Stomach (tissue), 9 donors: Measurements from ENCODE around the gene TMPRSS11B. TPM values are rescaled to one million over a fixed set of nuclear protein-coding genes. Genes with fewer than 3 reads are reported as not detected.
"Not testable (repeated sequence)": the region's sequence is repeated elsewhere in the genome, so short reads cannot be mapped to it uniquely, and the experiment has no call there.

Experiments
- DNase-seq, 2 donors: peaks; one replicate each; pipeline versions ENCODE4 v3.0.0 to v3.0.0-alpha.2; 2013 to 2019
- H3K27ac ChIP-seq, 5 donors: fragments of 200-600 bp in 4 of 5; sonication (generic) in 4 of 5; one replicate each; pipeline ENCODE4 v1.5.1; 2013 to 2019; ENCODE audit warnings: mild to moderate bottlenecking in 1 of 5, moderate library complexity in 1 of 5
- H3K27me3 ChIP-seq, 3 donors: fragments of 200-600 bp; sonication (generic); one replicate each; pipeline ENCODE4 v1.5.1; 2017 to 2019; ENCODE audit warnings: mixed run types in 1 of 3
- H3K36me3 ChIP-seq, 4 donors: fragments of 200-600 bp; sonication (generic); 1 replicate in 3 of 4; 2 replicates in 1 of 4; pipeline ENCODE4 v1.5.1; 2016 to 2019
- H3K4me1 ChIP-seq, 4 donors: fragments of 200-600 bp; sonication (generic); one replicate each; pipeline ENCODE4 v1.5.1; 2016 to 2019
- H3K4me3 ChIP-seq, 4 donors: fragments of 200-600 bp; sonication (generic) in 3 of 4; one replicate each; pipeline ENCODE4 v1.5.1; 2016 to 2019; ENCODE audit warnings: mild to moderate bottlenecking in 1 of 4
- H3K9me3 ChIP-seq, 4 donors: fragments of 200-600 bp; sonication (generic); one replicate each; pipeline ENCODE4 v1.5.1; 2016 to 2019
- EP300 ChIP-seq: sonication (generic); formaldehyde crosslinking; IDR thresholded peaks from one replicate; pipeline ENCODE4 v1.6.1; 2017; ENCODE audit warnings: antibody characterized with exemption
- POLR2A ChIP-seq, 4 donors: fragments of 450-650 bp; IDR thresholded peaks; one replicate each; pipeline ENCODE4 v1.6.1; 2016; ENCODE audit warnings: antibody characterized with exemption in 4 of 4, control low read depth in 2 of 4, mild to moderate bottlenecking in 1 of 4, moderate library complexity in 1 of 4
- POLR2AphosphoS5 ChIP-seq, 3 donors: sonication (generic); formaldehyde crosslinking; IDR thresholded peaks; one replicate each; pipeline ENCODE4 v1.6.1; 2016; ENCODE audit warnings: antibody characterized with exemption in 3 of 3
- WGBS, 5 donors: extraction: QIAGEN DNeasy Blood & Tissue Kit in 3 of 5; methylation state at CpG; one replicate each; pipeline versions ENCODE4 v1.1.5 to v1.1.7; 2013 to 2018; 5-methylcytosine and 5-hydroxymethylcytosine counted together
- intact Hi-C: fragments of 100-400 bp; cut with DNase I; formaldehyde crosslinking; loops from one replicate; pipeline ENCODE4 v1.15.1; 2023; ENCODE audit warnings: low total_unique reads
- polyA plus RNA-seq, 3 donors: library from polyadenylated mRNA; stranded (reverse); fragments of 200-250 nt; gene quantifications; one replicate each; pipeline ENCODE4 v1.2.3, GENCODE V29; 2013
- total RNA-seq, 5 donors: library from RNA; depleted of rRNA; stranded (reverse); fragments of >200 nt; gene quantifications; one replicate each; pipeline versions ENCODE4 v1.1.0 to v1.2.3, GENCODE V29; 2014 to 2016
- TF ChIP-seq, protein P1 (sequence below), 7 experiments: fragments of 450-650 bp in 4 of 7; fragments of 200-600 bp in 3 of 7; sonication (generic) in 3 of 7; IDR thresholded peaks; one replicate each; pipeline ENCODE4 v1.5.1; 2016 to 2019; ENCODE audit warnings: antibody characterized with exemption in 7 of 7, control low read depth in 2 of 7, mild to moderate bottlenecking in 1 of 7
- donor health status: healthy with polysubstance abuse.
- donor health status: Bipolar disorder and iron deficiency.
- donor health status: healthy.

Gene TMPRSS11B
- total and polyA plus RNA-seq, 8 donors: 1.5 to 80.3 TPM; not detected in 6

- 69 to 89% (median 76%) methylated on average over 3 of the region's 3 CpGs for WGBS, 5 donors
- H3K4me3 ChIP-seq: no peak overlapping the region
- H3K4me1 ChIP-seq: no peaks in the 10 kb centered on the region
- intact Hi-C loops: no loop called here
- no peak overlapping the region for H3K27ac ChIP-seq
- TF ChIP-seq POLR2AphosphoS5 (IDR thresholded peaks at IDR 0.05) (no peak), EP300 (no peak), POLR2A (IDR thresholded peaks at IDR 0.05) (no peak)
- TF ChIP-seq, protein P1, sequence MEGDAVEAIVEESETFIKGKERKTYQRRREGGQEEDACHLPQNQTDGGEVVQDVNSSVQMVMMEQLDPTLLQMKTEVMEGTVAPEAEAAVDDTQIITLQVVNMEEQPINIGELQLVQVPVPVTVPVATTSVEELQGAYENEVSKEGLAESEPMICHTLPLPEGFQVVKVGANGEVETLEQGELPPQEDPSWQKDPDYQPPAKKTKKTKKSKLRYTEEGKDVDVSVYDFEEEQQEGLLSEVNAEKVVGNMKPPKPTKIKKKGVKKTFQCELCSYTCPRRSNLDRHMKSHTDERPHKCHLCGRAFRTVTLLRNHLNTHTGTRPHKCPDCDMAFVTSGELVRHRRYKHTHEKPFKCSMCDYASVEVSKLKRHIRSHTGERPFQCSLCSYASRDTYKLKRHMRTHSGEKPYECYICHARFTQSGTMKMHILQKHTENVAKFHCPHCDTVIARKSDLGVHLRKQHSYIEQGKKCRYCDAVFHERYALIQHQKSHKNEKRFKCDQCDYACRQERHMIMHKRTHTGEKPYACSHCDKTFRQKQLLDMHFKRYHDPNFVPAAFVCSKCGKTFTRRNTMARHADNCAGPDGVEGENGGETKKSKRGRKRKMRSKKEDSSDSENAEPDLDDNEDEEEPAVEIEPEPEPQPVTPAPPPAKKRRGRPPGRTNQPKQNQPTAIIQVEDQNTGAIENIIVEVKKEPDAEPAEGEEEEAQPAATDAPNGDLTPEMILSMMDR (IDR thresholded peaks at IDR 0.05): no peak
- H3K36me3 ChIP-seq: no peaks in the 10 kb centered on the region
- no peak for DNase-seq
- H3K27me3 ChIP-seq: no peaks in the 10 kb centered on the region
- no peaks in the 10 kb centered on the region for H3K9me3 ChIP-seq
Measured at GRCh38 chr4:68283714-68284113, 38.2 kb upstream of the TMPRSS11B start.

DNA sequence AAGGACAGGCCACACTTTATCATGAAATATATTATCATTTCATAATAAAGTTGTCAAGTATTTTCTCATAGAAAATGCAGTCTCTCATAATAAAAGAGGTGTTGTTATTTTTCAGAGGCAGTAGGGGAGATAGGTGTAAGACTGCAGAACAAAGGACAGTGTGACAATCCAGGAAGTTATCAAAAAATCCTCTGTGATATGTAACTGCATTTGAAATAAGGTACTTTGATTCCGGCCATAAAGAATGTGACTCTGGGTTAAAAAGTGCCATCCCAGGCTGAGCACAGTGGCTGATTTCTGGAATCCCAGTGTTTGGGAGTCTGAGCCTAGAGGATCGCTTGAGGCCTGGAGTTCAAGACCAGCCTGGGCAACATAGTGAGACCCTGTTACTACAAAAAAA lies 37.6 kb upstream of the TMPRSS11B start:
- Histone ChIP-seq H3K4me1 (no peaks in the 10 kb centered on the region), H3K27ac (no peak overlapping the region), H3K4me3 (no peak overlapping the region), H3K9me3 (no peaks in the 10 kb centered on the region), H3K27me3 (no peaks in the 10 kb centered on the region), H3K36me3 (no peaks in the 10 kb centered on the region)
- TF ChIP-seq, protein P1 (IDR thresholded peaks at IDR 0.05): no peak
- no peak for TF ChIP-seq EP300
- no peak for TF ChIP-seq POLR2AphosphoS5 (IDR thresholded peaks at IDR 0.05)
- no peak for TF ChIP-seq POLR2A (IDR thresholded peaks at IDR 0.05)
- intact Hi-C loops: no loop called here
- WGBS, 5 donors: 85 to 94% (median 91%) methylated on average over 2 of the region's 2 CpGs
- DNase-seq: no peak

DNA sequence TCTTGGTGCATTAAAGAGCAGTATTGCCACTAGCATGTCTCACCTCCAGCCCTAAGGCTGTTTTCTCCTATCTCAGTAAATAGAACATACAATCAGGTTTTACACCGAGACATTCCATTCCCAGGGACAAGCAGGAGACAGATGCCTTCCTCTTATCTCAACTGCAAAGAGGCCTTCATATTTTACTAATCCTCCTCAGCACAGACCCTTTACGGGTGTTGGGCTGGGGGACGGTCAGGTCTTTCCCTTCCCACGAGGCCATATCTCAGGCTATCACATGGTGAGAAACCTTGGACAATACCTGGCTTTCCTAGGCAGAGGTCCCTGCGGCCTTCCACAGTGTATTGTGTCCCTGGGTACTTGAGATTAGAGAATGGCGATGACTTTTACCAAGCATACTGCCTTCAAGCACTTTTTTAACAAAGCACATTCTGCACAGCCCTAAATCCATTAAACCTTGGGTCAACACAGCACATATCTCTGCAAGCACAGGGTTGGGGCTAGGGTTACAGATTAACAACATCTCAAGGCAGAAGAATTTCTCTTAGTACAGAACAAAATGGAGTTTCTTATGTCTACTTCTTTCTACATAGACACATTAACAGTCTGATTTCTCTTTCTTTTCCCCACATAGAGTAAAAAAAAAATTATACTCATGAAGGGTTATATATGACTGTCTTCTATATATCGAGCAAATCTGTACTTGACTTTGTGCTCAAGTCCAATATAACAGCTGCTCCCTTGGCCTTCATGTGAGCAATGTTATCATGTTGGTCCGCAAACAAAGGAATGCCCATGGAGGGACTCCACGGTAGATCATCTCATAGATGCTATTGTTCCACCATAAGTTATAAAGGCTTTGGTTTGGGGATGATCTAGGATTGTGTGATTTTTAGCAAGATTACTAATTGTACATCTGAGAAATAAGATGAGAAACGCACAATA lies 36.6 kb upstream of the TMPRSS11B start:
- DNase-seq, H3K4me1 ChIP-seq, H3K36me3 ChIP-seq, intact Hi-C loops, H3K9me3 ChIP-seq, H3K27ac ChIP-seq, H3K27me3 ChIP-seq, H3K4me3 ChIP-seq: not testable (repeated sequence)
- 59 to 76% (median 63%) methylated on average over 10 of the region's 10 CpGs for WGBS, 5 donors

- TF ChIP-seq EP300: no peak
- TF ChIP-seq POLR2AphosphoS5 (IDR thresholded peaks at IDR 0.05): no peak
- TF ChIP-seq POLR2A (IDR thresholded peaks at IDR 0.05): no peak
- TF ChIP-seq, protein P1 (IDR thresholded peaks at IDR 0.05): no peak
- DNase-seq: no peak
- intact Hi-C loops: no loop called here
- no peaks in the 10 kb centered on the region for H3K27me3 ChIP-seq
- H3K36me3 ChIP-seq: no peaks in the 10 kb centered on the region
- 57 to 82% (median 71%) methylated on average over 2 of the region's 2 CpGs for WGBS, 5 donors
- no peaks in the 10 kb centered on the region for H3K9me3 ChIP-seq
- no peaks in the 10 kb centered on the region for H3K4me1 ChIP-seq
- H3K27ac ChIP-seq: no peak overlapping the region
- H3K4me3 ChIP-seq: no peak overlapping the region
Measured at GRCh38 chr4:68278029-68278428, 32.5 kb upstream of the TMPRSS11B start.

DNA sequence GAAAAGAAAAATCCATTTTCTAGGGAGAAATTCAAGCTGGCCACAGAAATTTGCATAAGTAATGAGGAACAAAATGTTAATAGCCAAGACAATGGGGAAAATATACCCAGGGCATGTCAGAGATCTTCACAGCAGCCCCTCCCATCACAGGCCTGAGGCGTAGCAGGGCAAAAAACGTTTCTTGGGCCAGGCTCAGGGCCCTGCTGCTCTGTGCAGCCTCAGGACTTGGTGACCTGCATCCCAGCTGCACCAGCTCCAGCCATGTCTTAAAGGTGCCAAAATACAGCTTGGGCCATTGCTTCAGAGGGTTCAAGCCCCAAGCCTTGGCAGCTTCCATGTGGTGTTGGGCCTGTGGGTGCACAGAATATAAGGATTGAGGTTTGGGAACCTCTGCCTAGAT lies 32.1 kb upstream of the TMPRSS11B start:
- 50 to 62% (median 59%) methylated on average over 2 of the region's 2 CpGs for WGBS, 5 donors
- no peak for DNase-seq
- no peaks in the 10 kb centered on the region for H3K36me3 ChIP-seq
- H3K4me1 ChIP-seq: no peaks in the 10 kb centered on the region
- H3K27ac ChIP-seq: no peak overlapping the region
- intact Hi-C loops: no loop called here
- no peak for TF ChIP-seq POLR2AphosphoS5 (IDR thresholded peaks at IDR 0.05)
- TF ChIP-seq, protein P1 (IDR thresholded peaks at IDR 0.05): no peak
- no peak for TF ChIP-seq POLR2A (IDR thresholded peaks at IDR 0.05)
- no peak for TF ChIP-seq EP300
- no peak overlapping the region for H3K4me3 ChIP-seq
- no peaks in the 10 kb centered on the region for H3K9me3 ChIP-seq
- no peaks in the 10 kb centered on the region for H3K27me3 ChIP-seq
